HG03039 (cell line): ENCODE results near the gene AKAP5.

ENCODE experiments used
- ATAC-seq: cut with Tn5 transposase; IDR thresholded peaks from one replicate; pipeline ENCODE4 v1.9.1; 2021; ENCODE audit warnings: mild to moderate bottlenecking, moderate library complexity; ENCODE audit not compliant: unreplicated experiment

The AKAP5 gene

DNA sequence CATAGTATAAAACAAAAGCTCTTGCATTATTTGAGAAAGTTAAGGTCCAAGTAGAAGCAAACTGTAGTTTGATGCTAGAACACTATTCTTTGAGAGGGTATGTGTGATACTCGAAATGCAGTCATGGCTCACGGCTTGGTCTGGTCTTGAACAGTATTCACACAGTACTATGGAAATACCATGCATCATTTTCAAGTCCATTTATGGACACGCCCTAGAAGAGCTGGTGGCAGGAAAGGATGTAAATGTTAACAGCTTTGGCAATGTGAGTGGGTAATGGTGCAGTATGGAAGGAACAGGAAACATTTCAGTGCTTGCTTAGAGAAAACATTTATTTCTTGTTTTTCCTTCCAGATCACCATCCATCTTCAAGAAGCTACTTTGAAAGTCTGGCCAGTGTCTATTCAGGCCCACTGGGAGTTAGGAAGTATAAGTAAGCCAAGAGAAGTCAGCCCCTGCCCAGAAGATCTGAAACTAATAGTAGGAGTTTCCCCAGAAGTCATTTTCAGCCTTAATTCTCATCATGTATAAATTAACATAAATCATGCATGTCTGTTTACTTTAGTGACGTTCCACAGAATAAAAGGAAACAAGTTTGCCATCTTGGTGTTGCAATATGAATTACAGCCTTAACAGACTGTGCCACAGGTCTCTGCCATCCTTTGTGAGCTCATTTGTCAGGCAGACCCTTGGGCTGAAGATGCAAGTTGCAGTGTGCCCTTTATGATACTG lies 5.7 kb upstream of the AKAP5 start:
- no peak for ATAC-seq

DNA sequence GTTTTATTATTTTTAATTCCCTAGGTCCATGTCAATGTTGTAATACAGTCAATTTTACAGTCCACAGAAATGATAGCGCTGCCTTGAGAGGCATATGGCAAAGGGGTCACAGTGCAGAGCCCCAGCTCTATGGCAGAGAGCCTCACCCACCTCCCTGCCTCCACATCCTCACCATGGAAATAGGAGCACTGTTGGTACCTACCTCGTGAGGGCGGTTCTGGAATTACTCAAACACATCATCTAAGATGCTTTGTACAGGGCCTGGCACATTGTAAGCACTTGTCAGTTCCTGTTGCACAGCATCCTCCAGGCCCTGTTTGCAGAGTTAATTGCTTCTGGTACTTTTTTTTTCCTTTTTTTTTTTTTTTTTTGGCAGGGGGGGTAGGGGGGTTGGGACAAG lies 4.1 kb upstream of the AKAP5 start:
- ATAC-seq, result no peak

DNA sequence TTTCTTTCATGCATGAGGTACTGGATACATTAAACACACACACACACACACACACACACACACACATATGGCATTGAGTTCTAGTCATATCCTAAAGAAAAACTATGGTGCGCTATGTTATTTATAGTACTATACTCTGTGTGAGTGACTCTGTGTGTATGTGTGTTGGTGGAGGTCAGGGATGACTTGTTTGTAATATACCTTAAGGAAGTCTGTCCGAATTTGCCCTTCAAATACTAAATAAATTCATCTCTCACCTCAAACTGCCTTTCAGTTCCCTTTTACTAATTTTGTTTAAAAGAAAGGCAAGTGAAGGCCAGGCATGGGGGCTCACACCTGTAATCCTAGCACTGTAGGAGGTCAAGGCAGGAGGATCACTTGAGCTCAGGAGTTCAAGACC lies 2.1 kb upstream of the AKAP5 start:
- ATAC-seq, result no peak

DNA sequence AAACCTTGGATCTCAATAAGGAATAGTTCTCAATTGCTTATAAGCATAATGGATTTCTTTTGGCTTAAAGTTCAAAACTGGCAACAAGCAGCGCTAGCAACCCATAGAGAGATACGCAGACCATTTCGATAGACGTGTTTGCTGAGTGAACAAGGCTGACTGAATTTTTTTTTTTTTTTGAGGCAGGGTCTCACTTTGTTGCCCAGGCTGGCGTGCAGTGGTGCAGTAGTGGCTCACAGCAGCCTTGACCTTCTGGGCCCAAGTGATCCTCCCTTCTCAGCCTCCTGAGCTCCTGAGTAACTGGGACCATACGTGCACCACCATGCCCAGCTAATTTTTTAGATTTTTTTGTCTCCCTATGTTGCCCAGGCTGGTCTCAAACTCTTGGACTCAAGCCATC lies 1.4 kb upstream of the AKAP5 start:
- no peak for ATAC-seq

DNA sequence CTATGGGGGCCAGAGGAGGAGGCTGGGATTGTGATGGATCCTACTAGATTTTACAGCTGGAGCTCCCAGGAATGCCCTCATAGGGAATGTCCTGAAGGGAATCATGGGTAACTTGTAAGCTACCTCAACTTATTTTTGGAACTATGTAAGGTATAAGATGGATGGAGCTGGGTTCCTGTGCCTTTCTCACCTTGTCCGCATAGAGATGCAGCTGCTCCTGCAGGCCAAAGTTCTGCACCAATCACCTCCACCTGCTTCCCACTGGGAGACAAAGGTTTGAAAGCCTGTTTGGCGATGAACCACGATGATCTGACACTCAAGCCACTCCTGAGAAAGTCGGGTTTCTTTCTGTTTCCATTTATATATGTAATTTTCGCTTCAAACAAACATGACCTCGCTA lies 648 bp upstream of the AKAP5 start:
- no peak for ATAC-seq

DNA sequence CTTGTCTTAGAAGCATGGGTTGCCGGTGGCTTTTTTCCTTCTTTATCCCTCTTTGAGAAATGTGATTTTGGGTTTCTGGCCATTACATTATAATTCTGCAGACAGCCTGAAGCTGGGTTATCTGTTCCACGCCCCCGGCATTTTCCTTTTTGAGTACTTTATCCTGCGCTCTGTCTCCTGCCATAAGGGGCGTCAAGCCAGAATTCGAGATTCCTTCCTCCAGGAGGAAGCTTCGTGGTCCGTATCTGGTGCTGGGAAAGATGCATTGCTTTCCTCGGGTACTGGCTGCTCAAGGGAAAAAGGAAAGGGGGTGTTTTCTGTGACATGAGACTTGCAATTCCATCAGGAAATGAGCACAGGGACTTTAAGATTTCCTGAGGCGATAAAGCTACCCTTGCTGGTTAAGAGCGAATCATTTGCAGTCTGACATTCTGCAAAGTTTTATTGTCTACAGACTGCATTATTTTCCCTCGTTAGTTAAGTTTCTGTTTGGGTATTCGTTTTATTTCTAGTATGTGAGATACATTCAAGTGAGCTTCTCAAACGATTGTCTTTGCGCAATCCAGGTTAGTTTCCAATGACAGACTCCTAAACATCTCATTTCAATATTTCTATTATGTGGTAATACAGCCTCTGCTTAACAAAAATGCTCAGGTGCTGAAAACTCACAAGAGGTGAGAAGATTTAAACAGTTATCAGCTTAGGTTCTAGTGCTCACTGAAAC lies 694 bp downstream of the AKAP5 start:
- ATAC-seq, result no peak

DNA sequence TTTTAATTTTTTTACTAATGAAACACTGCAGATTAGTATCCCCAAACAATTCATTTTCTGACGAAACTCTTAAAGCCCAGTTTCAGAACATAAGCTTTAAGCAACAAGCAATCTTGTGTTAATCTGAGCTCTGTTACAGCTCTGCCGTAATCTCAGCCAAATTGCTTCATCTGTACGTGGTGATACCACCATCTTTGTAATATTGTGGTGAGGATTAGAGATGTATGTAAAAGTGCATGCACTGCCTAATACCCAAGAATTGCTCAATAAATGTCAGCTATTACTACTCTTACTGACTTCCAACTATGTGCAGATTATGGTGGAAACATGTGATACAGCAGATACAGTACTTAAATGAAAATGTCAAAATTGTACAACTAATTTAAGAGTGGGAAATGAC lies 1.8 kb downstream of the AKAP5 start:
- ATAC-seq, result no peak

DNA sequence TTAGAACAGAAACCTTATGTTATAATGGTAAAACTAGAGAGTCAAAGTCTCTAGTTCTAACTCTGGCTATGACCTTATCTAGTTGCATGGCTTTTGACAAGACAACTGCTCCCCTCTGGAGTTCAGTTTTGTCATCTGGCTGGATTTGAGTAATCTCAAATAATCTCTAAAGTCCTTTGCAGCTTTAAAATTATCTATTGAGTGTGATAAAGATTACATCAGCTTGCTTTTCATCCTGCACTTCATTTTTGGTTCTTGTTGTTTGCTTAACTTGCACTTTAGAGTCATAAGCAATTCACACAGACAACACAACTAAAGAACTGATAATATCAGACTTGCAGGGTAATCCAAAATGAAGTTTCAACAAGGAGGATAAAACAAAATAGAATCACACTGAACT lies 2.3 kb downstream of the AKAP5 start:
- ATAC-seq, result no peak

DNA sequence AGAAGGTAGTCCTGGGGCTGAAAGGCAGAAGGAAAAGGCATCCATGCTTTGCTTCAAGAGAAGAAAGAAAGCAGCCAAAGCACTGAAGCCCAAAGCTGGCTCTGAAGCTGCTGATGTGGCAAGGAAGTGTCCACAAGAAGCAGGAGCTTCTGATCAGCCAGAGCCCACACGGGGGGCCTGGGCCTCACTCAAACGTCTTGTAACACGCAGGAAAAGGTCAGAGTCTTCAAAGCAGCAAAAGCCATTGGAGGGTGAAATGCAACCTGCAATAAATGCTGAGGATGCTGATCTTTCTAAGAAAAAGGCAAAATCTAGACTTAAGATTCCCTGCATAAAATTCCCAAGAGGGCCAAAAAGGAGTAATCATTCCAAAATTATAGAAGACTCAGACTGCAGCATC lies 3.2 kb downstream of the AKAP5 start:
- ATAC-seq, result no peak

DNA sequence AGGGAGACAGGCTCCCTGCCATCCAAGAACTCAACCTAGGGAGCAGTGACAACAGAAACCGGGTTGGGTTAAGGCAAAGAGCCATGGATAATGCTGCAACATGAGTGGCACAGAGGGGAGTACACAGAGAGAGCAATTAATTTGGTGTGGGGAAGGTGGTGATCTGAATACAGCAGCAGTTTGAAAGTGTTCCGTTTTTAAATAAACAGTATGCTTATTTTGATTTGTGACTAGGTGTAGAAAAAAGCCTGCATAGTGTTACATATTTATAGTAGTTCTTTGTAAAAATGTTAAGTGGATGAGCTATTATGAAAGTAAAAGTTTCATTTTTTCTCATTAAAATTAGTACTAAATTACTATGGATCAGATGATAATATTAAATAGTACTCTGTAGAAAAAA lies 8.7 kb downstream of the AKAP5 start:
- no peak for ATAC-seq

DNA sequence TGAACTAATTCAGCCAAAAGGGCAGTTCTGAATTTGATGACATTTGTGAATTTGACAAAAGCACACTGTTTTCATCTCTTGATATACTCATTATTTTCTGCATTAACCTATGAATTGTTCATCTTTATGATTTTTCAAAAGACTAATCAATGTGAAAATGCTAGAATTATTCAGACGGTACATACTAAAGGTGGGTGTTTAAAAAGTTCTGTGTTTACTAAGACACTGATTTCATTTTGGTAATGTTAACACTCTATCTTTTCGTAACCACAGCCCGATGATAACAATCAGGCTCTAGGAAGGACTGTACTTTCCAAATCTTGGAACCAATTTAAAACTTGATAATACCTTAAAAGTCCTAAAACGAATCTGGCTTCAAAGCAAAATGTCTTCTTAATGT lies 9.4 kb downstream of the AKAP5 start:
- no peak for ATAC-seq

DNA sequence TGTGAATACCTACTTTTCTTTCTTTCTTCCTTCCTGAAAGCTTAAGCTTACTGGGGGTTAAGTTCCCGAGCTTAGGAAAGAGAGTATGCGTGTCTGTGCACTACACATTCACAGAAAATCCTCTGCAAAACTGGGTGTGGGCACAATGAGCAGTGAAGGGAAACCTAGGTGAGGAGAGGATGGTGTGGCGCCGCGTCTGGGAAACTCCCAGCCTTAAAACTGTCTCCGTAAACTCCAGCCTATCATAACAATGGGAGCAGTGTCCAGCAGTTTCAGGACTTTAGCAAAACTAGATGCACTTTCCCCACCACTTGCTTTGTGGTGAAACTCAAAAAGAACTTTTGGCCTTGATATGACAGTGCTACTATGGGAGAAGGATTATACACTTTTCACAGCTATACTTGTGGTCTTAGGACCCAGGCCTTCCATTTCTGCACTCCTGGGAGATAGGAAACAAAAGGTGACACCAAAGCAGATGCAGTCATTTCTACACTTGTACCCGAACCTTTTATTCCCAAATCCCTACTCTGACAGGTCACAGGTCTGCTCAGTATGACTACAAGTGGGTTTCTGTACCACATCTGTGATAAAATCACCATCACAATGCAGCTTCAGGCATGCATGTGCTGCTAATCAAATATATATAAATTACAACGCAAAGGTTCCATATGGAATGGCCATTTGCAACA lies 10.4 kb downstream of the AKAP5 start:
- ATAC-seq, result no peak

DNA sequence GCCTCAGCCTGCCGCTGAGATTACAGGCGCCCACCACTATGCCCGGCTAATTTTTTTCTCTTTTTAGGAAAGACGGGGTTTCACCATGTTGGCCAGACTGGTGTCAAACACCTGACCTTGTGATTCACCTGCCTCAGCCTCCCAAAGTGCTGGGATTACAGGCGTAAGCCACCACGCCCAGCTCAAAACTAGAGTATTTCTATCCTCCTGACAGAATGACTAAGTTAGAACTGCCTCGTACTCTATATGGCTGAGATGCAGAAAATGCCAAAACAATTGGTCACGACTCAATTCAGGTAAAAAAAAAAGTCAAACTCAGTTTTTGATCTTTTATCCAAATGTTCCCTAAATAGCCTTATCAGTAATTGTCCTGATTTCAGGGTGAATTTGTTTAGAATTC lies 11.1 kb downstream of the AKAP5 start:
- ATAC-seq, result no peak

DNA sequence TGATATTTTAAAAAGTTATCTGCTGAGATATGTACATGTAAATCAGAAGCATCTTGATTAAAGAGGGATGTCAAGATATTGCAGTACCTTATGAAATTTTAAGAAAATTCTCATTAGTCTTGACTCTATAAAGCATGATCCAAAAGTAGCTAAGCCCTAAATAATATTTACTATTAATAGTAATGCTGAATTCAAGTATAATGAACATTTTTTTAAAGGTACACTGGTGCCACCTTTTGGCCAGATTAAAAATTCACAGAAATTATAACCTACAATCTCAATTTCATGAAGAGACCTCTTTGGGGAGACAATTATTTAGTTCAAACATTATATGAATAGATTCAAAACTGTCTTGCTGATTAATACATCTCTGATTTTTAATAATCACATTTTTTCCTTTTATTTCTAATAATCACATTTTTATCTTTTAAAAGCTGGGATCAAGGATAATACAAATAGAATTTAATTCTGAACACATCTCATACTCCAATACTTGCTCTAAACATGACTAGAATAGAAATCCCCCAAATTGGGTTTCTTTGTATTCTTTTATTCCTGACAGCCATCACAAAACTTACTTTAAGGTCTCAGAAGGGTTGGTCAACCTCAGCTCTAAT lies 13.4 kb downstream of the AKAP5 start:
- ATAC-seq, result no peak

DNA sequence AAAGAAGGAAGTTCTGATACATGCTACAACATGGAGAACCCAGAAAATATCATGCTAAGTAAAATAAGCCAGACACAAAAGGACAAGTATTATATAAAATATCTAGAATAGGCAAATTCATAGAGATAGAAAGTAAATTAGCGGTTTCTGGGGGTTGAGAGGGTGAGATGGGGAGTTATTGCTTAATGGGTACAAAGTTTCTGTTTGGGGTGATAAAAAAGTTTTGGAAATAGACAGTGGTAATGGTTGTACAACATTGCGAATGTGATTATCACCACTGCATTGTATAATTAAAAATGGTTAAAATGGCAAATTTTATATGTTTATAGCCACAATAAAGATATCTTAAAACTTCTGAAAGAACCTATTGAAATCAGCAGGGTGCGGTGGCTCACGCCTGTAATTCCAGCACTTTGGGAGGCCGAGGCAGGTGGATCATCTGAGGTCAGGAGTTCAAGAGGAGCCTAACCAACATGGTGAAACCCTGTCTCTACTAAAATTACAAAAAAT lies 23.3 kb downstream of the AKAP5 start:
- no peak for ATAC-seq

DNA sequence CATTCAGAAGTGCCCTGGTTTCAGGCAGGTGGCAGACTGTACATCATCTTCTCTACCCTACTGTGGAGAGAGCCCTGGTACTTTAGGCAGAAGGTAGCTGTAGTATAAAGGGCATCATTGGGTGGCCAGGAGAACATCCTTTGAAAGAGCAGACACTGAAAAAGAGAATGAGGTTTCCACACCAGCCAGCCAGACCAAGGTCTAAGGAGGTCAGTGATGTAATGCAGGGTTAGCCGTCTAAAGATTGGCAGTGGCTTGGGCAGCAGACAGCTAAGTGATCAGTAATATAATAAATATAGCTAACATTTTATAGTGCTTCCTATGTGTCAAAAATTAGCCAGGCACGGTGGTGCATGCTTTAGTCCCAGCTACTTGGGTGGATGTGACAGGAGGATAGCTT lies 26.3 kb downstream of the AKAP5 start:
- ATAC-seq, result no peak

DNA sequence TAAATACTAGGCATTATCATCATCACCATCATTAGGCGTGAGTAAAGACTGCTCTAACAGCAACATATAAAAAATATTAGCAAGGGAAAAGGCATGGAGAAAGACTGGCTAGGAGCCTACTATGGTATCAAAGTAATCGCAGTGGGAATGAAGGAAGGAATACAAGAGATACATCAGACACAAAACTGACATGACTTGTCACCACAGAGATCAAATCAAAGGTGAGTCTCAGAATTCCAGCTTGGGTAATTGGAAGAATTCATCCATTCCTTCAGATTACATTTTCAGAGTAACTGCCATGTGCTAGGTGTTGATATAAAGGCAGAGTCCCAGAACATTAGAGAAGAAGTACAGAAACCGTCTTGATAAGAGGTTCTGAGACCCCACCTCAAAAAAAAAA lies 28.2 kb downstream of the AKAP5 start:
- no peak for ATAC-seq

DNA sequence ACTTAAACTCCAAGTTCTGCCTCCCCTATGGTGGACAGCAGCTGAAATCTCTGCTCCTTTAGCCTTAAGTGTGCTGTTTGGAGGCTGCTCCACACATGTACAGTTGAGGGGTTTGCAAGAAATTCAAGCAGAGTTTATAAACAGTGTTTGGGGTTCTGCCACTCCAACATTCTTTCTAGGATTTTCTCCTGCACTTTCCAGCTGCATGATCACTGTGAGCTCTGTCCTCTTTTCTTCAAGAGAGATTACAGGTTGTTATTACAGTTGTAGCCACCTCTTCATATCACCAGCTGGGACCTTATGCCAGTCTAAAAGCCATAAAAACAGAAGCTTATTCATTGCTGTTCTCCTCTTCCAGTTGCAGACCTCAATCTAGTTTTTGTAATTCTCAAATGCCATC lies 30.0 kb downstream of the AKAP5 start:
- ATAC-seq, result no peak

DNA sequence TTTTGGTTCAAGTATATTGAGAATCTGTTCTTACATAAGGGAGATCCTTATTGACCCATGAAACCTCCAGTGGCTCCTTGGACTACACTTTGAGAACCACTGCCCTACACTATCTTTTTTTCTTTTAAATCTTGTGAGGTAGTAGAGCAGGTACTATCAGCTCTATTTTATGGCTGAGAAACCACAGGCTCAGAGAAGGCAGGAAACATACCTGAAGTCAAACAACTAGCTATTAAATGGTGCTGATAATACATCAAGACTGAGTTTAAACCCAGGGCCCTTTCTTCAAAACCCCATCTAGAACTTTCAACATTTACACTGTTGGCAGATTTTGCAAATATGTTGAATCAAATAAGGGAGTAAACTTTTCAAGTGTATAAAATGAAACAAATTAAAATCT lies 31.5 kb downstream of the AKAP5 start:
- no peak for ATAC-seq

DNA sequence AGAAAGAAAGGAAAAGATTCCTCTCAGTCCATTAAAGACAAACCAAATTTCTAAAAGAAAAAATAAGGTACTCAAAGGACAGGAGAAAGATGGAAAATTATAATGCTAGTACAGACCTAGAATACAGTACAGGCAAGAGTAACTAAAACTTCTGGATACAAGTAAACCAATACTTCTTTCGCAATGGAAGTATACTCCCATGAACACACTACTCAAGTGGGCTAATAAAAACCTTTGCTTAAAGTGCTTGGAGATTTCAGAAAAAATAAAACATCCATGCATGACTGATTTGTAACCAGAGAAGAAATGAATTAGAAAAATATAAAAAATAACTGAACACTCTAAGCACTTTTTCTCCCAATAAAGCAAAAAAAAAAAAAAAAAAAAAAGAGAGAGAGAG lies 34.8 kb downstream of the AKAP5 start:
- no peak for ATAC-seq

DNA sequence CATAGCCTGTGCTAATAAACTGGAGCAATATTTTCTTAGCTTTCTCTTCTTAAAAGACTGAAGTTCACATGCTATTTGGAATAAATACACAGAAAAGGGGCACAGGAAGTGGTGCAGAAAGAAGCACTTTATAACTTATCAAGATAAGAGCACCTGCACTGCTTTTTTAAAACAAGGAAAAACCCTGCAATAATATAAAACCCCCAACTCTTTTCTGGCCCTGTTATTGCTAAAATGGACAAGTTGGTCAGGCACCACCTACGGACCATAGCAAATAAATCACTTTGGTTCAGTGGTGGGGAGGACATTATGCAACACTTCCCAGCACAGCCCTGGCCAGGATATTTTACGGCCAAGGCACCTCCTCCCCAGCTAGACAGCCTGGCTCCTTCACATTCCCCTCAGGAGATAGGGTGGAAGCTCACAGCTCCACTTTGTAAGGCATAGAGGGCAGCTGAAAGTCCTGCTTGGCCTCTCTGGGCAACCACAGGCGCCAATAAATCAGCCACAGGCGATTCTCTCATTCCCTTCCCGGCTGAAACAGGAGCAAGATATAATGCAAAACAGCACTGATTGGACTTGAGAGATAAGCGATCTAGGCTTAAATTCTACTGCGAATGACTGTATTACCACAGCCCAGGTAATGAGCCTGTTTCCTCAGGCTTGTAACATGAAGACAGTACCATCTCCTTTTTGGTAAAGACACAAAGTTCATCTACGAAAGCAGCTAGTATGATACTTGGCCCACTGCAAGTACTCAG lies 36.3 kb downstream of the AKAP5 start:
- ATAC-seq, result no peak
